ENCODE measurements around the gene HOXB8.
A peak's percentile ranks its signal among the peaks of the same experiment; 100 is the strongest.

The HOXB8 gene

DNA sequence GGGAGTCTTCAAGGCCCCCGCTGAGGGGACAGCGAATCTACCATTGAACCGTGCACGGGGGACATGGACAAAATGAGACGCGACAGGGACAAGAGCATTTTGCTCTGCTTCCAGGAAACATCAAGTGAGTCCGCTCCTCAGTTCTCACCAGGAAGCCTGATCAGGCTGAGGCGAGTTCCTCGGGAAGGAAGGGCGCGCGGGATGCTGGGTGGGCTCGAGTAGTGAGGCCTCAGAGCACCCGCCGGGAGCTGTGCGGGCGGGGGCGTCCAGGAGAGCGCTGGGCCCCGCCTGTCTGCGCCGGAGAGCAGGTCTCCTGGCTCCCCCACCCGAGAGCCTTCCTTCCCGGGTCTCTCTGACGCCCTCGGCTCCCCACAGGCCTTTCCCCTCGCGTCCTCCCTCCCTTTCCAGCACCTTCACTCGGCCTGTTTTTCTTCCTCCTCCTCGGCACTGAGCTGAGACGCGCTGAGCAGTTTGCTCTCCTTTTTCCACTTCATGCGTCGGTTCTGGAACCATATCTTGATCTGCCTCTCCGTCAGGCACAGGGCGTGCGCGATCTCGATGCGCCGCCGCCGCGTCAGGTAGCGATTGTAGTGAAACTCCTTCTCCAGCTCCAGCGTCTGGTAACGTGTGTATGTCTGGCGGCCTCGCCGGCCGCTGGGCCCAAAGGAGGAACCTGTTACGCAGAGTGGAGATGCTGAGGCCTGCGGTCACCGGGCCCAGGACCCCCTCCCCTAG lies 18.9 kb downstream of the HOXB8 start:
- peak in 1 of 4 experiments; percentile 24 for DNase-seq

DNA sequence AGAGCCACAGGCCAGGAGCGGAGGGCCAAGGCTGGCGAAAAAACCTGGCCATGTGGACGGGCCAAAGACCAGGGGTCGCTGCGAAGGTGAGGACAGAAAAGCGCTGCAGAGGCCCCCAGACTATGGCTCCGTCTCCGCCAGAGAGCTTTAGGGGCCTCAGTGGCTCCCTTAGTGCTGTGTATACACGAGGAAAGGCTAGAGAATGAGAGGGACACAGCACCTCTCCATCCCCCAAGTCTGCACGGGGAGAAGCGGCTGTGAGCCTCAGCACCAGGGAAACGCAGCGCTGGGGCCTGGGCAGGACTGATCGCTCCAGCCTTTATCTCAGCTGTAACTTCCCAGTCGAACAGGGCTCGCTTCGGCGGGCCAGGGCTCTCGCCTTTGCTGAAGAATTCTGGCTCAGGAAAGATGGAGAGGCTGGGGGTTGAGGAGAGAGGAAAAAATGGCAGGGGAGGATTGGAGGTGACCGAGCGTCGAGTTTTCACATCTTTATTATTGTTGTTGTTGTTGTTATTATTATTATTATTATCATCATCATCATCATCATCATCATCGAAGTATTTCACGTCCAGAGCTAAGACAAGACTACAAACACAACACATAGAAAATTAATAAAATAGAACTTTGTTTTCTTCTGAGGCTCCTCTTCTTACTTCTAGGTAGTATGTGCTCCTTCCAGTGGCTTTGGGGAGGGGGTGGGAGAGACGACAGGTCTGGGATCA lies 19.7 kb downstream of the HOXB8 start:
- no peak for DNase-seq

DNA sequence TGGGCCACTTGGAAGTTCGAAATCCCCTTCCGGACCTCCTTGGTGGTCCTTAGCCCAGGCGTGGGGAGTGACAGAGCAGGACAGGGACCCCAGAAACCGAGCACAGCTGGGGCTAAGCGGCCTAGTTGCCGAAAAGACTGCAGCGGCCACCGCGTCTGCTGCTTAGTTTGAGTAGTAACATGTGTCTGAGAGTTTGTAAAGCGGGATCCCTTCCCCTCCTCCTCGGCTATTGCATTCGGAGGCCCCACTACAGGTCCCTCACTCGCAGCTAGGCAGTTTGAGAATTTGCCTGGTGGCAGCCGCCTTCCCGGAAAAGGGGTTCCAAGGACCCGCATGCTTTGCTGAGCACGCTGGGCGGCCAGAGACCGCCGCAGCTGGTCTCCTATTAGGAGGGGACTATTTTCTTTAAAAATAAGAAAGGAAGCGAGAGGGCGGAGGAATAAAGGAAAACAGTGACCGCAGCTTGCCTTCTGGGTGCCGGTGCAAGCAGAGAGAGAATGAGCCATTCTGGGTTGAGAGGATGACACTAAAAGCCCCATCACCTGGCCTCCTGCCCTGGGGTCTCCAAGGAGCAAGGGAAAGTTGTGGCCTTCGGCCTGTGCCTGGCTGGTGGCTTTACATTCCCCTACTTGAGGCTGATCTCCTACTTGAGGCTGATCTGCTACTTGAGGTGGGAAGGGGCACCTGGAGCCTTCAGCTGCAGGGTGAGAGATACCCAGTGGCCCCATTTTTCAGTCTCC lies 20.4 kb downstream of the HOXB8 start:
- no peak for DNase-seq

DNA sequence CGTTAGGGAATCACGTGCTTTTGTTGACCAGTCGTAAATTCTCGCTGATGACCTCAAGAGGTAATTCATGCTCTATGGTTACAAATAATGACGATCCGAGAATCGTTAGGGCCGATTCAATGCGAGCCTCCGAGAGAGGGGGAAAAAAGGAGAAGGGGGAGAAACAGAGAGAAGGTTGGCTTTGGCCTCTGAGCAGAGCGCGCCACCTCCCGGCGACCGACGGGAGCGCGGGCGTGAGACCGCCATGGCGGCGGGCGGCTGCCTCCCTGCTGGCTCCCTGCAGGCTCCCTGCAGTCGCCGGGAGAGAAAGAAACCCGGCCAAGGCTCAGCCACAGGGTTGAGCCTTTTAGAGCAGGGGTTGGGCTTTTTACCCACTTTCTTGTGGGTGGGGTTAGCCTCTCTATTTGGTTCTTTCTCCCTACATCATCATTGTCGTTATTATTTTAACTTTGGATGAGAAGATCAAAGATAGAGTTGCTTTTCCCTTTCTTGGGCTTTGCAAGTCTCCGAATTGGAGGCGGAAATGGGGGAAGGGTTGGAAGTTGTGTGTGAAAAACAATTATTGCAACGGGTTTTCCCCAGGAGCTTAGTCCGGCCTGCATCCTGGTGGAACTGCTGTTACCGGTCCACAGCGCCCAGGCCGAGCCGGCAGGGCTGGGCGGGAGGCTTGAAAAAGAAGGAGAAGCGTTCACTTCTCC lies 21.1 kb downstream of the HOXB8 start:
- DNase-seq, result peak; percentile 69 to 88 (median 84)

DNA sequence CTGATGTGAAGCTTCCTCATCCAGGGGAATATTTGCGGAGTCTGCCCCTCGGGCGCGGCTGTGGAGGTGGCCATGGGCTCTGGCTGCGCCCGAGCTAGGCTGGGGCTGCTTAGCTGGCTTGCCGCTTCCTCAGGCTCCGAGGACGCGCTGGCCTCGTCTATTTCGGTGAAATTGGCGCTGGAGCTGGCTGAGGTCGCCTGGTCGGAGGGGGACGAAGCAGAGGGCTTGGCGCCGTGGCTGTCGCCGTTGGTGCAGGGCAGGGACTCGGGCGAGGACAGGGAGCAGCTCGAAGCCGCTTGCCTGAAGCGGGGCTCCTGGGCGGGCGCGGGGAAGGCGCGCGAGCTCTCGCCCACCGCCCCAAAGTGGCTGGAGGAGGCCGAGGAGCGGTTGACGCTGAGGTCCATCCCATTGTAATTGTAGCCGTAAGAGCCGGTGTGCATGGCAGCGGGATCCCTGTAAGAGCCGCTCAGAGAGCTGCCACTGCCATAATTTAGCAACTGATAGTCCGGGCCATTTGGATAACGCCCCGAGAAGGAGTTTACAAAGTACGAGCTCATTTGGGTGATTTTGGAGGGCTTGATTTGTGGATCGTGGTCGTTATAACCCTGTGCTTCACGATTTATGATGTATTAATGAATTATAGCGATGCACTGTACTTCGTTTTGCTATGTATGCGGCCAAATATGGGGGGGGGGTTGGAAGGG lies 21.8 kb downstream of the HOXB8 start, which contains the start of gene HOXB5:
Gene HOXB5, minus strand, starts transcription at position 654 of the 704 bp plus-strand sequence. Its CDS starts 97 bp downstream, at position 557.
- peak in 3 of 4 experiments; percentile 17 to 50 (median 40) for DNase-seq

DNA sequence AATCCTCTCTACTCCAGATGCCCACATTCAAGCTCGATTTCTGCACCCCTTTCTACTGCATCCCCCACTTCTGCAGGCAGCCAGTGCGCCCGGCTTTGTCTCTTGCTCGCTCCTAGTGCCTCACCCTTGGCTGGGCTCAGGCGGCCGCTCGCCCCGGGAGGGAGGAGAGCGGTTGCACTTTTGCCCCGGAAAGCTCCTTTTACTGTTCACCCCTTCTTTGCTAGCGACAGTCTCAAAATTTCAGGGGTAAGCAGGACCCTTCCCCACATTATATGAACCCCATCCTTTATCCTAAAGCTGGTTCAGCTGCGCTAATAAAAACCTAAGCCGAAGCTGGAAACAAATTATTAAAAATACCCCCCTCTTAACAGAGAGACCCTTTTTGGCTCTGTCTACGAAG lies 22.5 kb downstream of the HOXB8 start:
- DNase-seq, result peak in 1 of 4 experiments; percentile 17

DNA sequence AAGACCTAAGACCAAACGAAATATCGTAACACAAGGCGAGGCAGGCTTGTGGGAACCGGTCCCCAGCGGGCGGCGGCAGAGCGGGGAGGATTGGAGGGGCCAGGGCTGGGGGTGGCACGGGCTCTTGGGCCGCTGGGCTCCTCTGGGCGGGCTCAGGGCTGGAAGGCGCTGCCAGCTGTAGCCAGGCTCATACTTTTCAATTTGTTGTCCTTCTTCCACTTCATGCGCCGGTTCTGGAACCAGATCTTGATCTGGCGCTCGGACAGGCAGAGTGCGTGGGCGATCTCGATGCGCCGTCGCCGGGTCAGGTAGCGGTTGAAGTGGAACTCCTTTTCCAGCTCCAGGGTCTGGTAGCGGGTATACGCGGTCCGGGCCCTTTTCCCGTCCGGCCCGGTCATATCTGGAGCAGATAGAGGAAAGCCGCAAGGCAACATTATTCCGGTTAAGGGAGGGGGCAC lies 23.0 kb downstream of the HOXB8 start:
- DNase-seq, result peak in 1 of 4 experiments; percentile 15

DNA sequence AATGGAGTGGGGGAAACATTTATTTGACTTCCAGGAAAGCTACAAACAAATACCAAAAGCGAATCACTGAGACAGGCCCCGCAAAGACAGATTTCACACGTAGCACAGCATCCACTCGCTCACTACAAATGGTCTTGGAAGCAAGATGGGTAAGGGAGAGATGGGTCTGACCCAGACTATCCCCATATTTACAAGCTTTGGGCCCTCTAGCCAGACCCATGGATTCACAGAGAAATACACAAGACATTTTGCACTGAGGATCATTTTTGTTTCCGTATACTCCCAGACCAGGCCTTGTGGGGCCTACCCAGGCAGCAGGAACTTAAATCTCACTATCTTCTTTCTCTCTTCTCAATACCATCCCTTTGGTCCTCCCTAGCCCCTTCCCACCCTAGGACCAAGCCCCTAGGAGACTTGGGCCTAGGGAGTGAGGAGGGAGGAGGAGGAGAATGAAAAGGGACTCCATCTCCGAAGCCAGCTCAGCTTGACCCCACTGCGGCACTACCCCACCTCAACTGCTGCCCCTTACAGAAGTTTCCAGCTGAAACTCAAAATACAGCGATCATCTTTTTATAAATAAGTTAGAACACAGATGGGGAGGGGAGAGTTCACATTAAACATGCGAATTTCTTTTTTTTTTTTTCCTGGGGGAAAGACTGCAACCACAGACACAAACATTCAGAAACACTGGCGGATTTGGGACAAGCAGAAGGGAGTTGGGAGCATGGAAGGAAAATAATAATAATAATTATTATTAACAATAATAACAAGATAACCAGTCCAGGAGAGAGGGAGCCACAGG lies 23.6 kb downstream of the HOXB8 start:
- no peak for DNase-seq

DNA sequence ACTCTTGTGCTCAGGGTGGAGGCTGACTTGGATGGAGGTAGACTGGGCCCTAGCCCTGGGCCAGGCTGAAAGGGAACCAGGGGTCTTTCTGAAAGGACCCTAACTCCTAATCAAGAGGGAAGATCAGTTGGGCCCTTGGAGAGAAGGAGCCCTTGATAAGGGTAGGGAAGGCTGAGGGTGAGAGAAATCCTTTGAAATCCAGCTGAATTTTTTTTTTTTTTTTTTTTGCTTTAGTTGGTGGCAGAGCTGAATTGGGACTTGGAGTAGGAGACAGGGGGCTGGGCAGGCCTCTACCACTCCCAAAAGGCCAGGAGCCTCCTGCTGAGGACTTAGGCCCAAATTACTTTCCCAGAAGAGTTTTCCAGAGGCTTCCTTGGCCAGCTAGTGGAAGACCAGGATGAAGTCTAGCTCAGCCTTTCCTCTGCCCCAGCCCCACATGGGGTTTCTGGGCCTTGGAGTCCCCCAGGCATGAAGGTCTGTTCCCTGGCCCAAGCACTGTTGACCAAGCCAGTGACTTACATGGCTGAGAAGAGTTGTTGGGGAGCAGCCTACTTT lies 24.4 kb downstream of the HOXB8 start:
- DNase-seq, result no peak

DNA sequence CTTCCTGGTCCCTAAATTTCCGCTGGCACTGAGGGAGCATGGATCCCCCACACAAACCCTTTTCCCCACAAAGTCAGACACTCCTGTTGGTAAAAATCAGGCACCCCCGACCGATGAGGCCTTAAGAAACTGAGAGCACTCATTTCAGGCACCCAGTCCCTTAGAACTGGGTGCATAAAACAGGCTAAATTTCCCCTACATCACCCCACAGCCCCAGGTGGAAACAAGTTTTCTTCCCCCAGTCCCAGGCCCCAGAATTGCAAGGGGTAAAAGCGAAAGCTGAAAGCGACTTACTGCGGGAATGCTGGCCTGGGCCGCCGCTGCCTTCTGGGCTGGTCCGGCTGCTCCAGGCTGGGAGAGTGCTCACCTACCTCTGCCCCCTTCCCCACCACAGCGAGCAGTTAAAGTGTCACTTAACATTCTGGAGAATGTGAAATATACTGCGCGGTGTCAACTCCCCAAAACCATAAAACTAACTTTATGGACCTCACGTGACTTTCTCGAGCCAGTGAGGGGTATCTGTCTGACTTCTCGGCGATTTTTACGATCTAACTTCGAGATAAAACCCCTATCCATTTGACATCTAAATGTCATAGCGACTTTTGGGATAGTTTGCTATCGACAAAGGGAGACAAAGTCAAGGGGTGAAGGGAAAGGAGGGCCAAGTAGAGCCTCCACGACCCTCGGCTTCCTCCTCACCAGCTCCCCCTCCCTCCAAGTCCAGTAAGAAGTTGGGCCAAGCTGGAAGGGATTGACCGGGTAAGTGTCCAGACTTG lies 25.1 kb downstream of the HOXB8 start, which contains the start of gene HOXB3:
Gene HOXB3, minus strand, starts transcription at position 411 of the 776 bp plus-strand sequence. CDS start 37,767 bp downstream, outside the sequence.
- peak in 1 of 4 experiments; percentile 14 for DNase-seq

DNA sequence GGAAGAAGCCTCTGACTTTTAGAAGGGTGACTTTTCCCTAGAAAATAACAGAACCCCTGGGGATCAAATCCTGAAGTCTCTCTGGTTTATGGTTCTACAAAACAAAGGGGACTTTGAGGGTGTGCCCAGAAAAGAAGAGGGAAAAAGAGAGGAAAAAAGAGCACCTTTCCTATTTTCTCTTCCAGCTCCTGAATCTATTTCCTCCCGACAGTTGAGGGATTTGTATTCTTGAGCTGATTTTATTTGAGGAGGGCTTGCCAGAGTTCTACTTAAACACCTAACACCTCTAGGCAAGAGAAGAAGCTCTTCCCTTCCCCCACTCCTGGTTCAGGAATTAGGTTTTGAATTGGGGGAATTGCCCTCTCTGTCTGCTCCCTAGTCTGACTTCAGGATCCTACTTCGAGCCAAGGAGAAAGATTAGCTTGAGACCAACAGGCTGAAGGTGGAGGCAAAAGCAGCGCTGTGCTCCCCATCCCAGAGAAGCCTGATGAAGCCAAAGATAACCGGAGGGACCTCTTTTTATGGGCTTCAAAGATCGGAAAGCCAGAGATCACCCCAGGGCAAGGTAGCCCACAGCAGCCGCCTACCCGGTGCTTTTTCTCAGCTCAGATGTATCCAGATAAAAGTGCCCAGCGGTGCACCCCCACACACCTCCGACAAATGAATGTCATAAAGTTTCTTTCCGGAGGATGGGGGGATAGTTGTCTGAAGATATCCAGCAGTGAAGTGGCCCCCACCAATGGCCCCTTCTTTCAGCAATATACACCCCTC lies 25.8 kb downstream of the HOXB8 start:
- no peak for DNase-seq

DNA sequence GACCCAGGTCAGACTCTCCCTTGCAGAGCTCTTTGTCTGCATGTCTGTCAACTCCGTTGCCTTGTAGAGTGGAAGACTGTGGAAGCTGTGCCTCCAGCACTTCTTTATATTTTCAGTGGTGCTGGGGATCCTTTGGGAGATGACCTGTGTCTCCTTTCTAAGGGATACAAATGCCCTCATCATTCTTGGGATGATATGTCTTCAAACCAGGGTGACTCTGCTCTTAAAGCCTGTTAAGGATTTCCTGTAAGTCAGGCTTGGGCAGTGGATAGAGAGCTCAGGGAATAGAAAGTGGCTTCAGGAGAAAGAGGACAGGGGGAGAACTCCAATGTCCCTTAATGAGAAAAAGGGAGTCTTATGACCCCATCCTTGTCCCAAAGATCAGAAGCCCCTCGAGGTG lies 26.6 kb downstream of the HOXB8 start:
- DNase-seq, result no peak

DNA sequence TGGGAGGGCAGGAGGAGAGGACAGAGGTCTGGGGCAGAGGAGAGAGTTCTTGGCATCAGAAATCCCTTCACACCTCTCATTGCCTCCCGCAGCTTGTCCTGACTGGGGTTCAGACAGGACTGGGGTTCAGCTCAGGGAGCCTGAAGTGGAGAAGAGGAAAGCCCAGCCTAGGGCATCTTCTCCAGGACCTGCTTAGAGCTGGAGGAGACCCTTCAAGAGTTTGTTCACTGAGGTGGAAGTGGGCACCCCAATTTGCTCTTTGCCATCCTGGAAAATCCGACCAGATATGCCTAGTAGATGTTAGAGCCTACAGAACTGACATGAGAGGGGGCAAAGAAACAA lies 27.0 kb downstream of the HOXB8 start:
- no peak for DNase-seq

DNA sequence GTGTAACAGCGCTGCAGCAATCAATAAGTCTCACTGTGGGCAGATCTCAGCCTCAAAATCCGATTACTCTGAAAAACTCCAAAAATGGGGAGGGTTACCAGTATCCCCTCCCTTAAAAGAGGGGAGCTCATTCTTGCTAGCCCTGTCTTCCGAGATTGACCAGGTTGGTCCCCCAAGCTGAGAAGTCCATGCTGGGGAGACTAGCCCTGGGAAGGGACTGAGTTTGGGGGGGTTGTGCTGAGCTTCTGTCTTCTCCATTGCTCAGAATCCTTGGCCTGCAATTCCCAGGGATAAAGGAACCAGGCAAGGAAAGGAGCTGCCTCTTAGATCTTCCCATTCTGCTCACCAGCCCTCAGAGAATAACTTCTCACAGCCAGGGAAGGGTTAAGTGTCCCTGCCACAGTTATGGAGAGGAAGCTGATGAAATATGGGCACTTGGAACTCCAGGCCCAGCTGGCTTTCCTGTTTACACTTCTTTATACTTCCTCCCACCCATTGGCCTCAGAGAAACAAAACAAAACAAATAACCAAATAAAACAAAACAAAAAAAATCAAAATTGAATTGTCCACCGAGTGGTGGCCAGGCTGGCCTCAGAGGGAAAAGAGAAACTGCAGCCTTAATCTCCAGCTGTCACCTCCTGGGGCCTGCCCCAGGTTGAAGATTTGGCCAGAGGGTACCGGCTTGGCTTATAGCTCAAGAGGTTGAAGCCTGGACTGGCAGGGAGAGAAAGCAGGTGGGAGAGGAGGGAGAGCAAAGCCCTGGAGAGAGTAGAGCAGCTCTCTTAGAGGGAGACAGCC lies 27.6 kb downstream of the HOXB8 start:
- DNase-seq, result peak in 3 of 4 experiments; percentile 47 to 60 (median 54)

DNA sequence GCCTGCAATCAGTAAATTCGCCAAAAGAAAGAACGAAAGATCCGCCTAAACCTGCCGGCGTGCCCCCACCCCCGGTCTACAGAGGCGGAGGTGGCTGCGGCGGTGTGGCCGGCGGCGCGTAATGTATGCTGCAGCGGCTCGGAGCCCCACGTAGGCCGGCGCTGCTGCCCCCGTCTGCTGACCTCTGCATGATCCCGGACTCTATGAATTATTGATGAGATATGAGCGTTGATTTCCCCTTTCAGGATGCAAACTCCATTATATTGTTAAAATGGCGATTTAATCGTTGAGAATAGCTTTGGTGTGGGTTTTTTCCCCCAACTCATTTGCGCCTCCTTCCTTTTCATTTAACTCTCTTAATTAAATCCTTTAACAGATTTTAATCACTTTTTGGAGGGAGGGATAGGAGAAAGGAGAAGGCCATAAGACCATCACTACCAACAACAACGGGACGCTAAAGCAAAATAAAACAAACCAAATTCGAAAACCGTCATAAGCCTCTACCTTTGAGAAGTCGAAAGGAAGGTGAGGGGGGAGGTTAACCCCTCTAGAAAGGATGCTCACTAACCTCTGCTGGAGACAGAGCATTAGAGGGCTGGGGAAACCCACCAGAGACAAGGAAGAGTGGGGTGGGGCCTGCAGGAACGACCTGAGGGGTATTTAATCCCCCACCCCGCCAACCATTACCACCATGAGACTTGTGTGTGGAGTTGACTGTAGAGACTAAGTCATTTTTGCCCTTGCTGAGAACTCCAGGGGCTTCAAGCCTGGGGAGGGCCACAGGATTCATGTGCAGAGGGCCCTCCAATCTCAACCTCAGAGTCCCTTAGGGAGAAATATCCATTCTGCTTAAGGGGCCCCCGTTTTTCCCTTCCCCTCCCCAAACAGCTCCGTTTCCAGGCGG lies 28.5 kb downstream of the HOXB8 start:
- DNase-seq, result peak in 3 of 4 experiments; percentile 16 to 45 (median 35)

DNA sequence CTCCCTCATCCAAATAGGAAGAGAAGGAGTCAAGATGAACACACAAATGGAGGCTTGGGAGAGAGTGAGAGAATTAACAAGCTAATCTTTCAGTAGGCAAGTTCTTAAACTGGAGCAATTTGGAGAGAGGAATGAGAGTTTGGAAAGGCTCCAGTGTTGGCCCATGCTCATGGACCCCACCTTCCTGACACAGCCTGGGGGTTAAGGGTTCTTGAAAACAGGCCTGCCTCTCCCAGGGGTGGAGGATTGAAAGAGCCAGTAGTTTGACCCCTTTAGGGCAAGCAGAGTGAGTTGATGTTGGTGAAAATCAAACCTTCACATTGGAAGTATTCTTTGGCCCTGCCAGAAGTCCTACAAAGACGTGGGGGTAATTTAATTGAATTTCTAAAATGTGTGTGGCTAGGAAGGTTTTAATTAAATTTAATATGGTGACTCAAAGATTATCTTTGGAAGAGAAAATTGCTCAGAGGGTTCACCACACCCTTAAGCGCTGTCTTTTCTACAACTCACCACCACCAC lies 30.8 kb downstream of the HOXB8 start:
- DNase-seq, result no peak
